HG03354 (cell line): Measurements from ENCODE around the gene CALM1.

ENCODE experiments used
- ATAC-seq: cut with Tn5 transposase; IDR thresholded peaks from one replicate; pipeline ENCODE4 v1.9.1; 2021; ENCODE audit warnings: mild to moderate bottlenecking; ENCODE audit not compliant: unreplicated experiment, poor library complexity, severe bottlenecking

CALM1 gene

DNA sequence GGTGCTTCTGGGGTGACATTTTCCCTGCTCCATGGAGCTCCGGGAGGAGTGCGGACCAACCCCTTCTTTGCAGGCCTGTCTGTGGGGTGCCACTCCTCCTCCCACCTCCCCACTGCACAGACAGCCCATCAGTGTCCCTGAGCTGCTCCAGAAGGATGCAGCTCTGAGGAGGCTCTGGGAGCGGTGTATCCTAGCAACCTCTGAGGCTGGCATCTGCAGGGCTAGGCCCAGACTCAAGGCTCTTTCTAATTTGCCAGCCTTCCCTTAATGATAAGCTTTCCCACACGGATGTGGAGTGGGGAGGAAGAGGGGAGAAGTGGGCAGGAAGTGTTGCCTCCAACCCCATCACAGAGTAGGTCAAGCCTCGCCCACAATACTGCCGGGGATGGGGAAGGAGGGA lies 59.7 kb downstream of the CALM1 start:
- ATAC-seq = no peak

DNA sequence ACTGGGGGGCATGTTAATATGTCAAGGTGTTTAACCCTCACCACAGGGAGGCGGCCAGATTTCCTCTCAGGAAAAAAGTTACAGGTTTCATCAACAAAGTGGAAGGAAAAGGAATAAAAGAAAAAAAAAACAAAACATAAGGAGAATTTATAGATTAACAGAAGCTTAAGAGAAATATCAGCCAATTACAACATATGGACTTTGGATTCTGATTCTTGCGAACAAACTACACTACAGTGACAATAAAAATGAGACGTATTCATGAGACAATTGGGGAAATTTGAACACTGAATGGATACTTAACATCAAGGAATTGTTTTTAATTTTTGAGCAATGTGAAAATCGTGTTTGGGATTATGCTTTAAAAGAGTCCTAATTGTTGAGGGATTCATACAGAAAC lies 60.4 kb downstream of the CALM1 start:
- no peak for ATAC-seq
